ENCODE measurements around the gene TLCD1.
A peak's percentile ranks its signal among the peaks of the same experiment; 100 is the strongest.
"Not testable (repeated sequence)": the region's sequence is repeated elsewhere in the genome, so short reads cannot be mapped to it uniquely, and the experiment has no call there.

TLCD1 gene

GRCh38 chr17:28746611-28747050 is 20.6 kb upstream of the TLCD1 start:
- no peak for DNase-seq

DNA sequence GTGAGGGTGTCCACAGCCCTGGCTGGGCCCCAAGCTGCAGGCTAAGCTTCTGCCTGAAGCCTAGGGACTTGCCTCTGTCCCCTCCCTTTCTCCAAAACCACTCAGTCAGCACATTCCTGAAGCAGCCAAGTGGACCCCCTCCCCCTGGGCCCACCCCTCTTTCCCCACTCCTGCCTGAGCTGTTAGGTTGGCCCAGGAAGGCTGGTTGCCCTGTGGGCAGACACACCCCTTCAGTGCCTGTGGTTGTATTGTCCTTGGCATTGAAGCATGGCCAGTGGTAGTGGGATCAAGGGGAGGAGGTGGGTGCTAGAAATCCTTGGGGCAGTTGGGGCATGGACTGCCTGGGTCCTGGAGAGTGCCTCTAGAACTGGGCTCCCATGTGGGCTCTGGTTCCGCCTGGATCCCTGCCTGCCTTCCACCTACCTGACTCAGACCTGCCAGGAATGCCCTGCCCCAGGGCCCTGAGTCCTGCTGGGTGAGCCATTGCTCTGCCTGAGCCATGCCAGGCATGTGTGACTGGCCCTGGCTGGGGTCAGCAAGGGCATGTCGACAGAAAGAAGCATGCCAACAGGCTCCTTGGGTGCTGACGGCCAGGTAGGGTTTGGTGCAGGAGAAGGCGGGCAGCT is 19.9 kb upstream of the TLCD1 start:
- no peak for DNase-seq

DNA sequence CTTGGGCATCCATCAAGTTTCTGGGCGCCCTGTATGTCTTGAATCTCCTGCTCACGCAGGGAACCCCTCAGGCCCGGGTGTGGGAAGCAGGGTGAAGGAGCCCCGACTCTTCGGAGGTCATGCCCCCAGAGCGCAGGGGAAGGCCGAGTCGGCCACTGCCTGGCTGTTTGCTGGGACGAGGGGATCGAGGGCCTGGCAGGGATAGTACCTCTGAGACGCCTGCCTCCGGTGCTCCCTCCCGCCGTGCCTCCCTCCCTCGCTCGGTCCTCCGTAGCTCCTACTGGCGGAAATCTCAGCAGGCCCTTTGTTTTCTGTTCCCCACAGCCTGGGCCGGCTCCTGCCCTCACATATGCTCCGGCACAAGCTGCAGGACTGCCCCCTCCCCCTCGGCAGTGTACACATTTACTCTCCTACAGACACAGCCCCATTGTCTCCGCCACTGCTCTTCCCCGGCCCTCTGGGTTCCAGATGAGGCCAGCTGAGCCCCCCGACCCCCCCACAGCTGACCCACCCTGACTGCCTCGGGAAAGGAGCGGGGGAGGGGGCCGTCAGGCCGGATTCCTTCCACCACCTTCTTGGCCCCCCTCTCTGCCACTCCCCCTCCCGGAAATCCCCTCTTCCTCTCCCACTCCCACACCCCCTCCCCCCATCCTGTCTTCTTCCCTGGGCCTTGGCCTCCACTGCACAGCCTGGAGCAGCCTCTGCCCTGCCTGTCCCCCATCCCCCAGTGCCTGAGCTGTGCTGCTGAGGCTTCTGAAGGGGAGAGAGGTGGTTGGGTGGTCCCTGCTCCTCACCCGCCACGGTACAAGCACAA is 19.1 kb upstream of the TLCD1 start:
- peak in 1 of 2 donors; percentile 32 for DNase-seq

GRCh38 chr17:28744104-28744971 is 18.3 kb upstream of the TLCD1 start:
- peak; percentile 69 to 72 for DNase-seq

GRCh38 chr17:28743243-28744103 is 17.4 kb upstream of the TLCD1 start, which contains the start of gene TRAF4:
TRAF4 (plus strand) TSS chr17:28744011; CDS start chr17:28744113, 102 bp downstream.
- peak; percentile 75 to 82 for DNase-seq

DNA sequence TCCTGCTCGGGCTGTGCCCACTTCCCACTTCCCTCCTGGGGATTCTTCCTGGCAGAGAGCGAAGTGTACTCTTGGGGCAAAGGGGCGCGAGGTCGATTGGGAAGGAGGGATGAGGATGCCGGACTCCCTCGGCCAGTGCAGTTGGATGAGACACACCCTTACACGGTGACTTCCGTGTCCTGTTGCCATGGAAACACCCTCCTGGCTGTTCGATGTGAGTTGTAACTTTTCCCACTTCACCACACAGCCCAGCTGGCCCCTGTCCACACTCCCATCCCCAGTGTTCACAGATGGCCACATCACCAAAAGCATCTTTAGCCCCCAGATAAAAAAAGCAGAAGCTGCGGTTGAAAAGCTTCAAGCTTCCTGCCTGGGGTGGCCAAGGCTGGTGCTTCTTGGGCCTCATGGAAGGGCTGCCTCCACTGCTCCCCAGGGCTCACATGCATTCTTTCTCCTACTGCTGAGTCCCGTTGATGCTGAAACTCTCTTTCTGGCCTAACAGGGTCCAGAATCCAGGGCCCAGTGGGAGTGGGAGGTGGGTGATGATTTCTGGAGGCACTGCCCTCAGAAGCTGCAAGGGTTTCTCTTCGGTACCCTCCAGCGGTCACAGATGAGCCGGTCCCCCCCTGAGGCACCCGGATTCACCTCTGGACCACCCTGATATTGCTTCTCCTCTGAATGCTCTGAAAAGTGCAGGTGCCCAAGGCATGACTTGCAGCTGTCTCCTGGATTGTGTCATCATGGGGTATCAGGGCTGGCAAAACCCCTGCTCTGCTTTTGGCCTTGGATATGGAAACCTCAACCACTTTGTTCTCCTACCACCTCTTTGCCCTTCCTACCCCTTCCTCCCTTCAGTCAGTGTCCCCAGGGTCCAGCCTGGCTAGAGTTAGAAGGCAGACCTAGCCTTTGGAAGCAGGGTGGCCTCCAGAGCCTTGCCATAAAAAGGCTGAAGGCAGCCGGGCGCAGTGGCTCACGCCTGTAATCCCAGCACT is 15.6 kb upstream of the TLCD1 start:
- no peak for DNase-seq

GRCh38 chr17:28740406-28741357 is 14.6 kb upstream of the TLCD1 start:
- DNase-seq, result no peak

DNA sequence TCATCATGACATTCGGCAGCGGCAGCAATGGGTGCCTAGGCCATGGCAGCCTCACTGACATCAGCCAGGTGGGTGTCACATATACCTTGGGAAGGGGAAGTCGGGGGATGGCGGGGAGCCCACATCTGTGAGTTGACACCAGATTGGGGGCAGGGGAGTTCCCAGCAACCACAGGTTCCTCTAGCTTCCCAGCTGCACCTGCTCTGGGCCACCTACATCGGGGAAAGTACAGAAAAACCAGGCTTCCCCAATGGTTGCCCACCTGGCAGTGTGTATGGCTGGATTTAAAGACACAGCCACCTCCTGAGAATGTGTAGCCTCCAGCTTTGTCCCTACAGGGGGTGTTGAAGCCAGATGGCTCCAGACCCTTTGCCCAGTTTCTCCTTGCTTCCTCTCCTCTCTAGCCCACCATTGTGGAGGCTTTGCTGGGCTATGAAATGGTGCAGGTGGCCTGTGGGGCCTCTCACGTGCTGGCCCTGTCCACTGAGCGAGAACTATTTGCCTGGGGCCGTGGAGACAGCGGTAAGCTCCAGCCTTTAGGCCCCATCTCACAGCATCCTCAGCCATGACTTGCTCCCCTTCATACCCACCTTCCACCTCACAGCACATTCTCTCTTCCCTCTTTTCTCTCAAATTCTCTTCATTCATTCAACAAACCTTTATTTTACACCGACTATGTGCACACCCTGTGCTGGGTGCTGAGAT is 12.8 kb upstream of the TLCD1 start:
- DNase-seq, result peak; percentile 62 to 81

GRCh38 chr17:28737770-28738679 is 12.0 kb upstream of the TLCD1 start:
- DNase-seq, result no peak

- DNase-seq, result no peak
These were observed 11.3 kb upstream of the TLCD1 start for GRCh38 chr17:28737316-28737715.

DNA sequence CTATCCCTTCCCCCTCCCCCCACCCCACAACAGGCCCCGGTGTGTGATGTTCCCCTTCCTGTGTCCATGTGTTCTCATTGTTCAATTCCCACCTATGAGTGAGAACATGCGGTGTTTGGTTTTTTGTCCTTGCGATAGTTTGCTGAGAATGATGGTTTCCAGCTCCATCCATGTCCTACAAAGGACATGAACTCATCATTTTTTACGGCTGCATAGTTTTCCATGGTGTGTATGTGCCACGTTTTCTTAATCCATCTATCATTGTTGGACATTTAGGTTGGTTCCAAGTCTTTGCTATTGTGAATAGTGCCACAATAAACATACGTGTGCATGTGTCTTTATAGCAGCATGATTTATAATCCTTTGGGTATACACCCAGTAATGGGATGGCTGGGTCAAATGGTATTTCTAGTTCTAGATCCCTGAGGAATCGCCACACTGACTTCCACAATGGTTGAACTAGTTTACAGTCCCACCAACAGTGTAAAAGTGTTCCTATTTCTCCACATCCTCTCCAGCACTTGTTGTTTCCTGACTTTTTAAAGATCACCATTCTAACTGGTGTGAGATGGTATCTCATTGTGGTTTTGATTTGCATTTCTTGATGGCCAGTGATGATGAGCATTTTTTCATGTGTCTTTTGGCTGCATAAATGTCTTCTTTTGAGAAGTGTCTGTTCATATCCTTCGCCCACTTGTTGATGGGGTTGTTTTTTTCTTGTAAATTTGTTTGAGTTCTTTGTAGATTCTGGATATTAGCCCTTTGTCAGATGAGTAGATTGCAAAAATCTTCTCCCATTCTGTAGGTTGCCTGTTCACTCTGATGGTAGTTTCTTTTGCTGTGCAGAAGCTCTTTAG is 10.1 kb upstream of the TLCD1 start:
- not testable (repeated sequence) for DNase-seq

DNA sequence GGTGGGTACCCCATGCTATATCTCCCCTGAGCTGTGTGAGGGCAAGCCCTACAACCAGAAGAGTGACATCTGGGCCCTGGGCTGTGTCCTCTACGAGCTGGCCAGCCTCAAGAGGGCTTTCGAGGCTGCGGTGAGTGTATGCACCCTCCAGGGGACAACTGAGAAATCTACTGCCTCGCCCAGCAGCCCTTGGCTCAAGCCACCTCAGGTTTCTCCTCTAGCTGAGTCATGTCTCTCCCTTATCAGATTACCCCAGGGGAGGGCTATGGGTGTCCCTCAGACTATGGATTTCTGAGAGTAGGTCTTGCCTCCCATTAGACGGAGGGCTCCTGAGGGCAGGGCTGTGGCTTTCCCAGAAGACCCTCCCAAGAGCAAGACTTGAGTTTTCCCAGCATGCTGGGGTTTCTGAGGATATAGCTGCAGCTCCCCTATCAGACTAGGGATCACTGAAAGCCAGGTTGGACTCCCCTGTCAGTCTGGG is 9.2 kb upstream of the TLCD1 start:
- no peak for DNase-seq

- no peak for DNase-seq
These were observed 8.7 kb upstream of the TLCD1 start for GRCh38 chr17:28734712-28735241.

GRCh38 chr17:28733346-28733745 is 7.3 kb upstream of the TLCD1 start:
- DNase-seq, result no peak

GRCh38 chr17:28729950-28730330 is 3.9 kb upstream of the TLCD1 start:
- no peak for DNase-seq

- DNase-seq, result peak; percentile 97 to 98
These were observed 2.5 kb upstream of the TLCD1 start, which contains the start of gene NEK8 for GRCh38 chr17:28728364-28729200. NEK8 (plus strand) TSS chr17:28728788; CDS start chr17:28728814, 26 bp downstream.
